Measurements from ENCODE around the gene HAGHL. TPM values are rescaled to one million over a fixed set of nuclear protein-coding genes. Genes with fewer than 3 reads are reported as not detected.

The HAGHL gene
- total RNA-seq, 1 experiment from 2014 or later = 2.5 TPM

DNA sequence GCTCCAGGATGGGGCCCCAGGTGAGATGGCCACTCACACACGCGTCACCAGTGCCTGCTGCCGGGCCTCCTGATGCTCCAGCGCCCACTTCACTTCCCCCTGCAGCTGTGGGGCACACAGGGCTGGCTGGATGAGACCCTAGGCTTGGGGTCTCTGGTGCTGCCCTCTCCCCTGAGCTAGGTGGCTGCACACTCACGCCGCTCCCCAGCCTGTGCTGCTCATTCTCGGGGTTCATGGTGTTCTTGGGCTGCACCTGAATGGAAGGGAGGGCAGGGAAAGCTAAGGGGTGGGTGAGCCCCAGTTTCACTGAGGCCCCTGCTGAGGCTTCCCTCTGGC lies 1.9 kb upstream of the HAGHL start:
- ChIA-PET CTCF (interaction anchor here (0.6 kb wide), 1 partner anchor 29 kb away, joined by 3 read pairs; no protein-coding TSS in a partner anchor), POLR2A (ENCODE audit: low non-redundant PET) (no interaction called here)
- Histone ChIP-seq H3K4me3 (ENCODE audit: low read depth, low read length, poor library complexity, severe bottlenecking) (no peak overlapping the region), H3K4me1 (ENCODE audit: insufficient read depth, low read length, poor library complexity, severe bottlenecking) (peaks cover 15% of the 10 kb centered on the region), H3K9me3 (ENCODE audit: low read depth, low read length, poor library complexity, severe bottlenecking) (no peaks in the 10 kb centered on the region), H3K27ac (ENCODE audit: low read depth, low read length, poor library complexity, severe bottlenecking) (no peak overlapping the region), H3K27me3 (replicated peaks; ENCODE audit: insufficient read depth, low read depth, low read length, poor library complexity) (no peaks in the 10 kb centered on the region), H3K36me3 (ENCODE audit: insufficient read depth, low read length, poor library complexity, severe bottlenecking) (no peaks in the 10 kb centered on the region)
- TF ChIP-seq, protein P1, sequence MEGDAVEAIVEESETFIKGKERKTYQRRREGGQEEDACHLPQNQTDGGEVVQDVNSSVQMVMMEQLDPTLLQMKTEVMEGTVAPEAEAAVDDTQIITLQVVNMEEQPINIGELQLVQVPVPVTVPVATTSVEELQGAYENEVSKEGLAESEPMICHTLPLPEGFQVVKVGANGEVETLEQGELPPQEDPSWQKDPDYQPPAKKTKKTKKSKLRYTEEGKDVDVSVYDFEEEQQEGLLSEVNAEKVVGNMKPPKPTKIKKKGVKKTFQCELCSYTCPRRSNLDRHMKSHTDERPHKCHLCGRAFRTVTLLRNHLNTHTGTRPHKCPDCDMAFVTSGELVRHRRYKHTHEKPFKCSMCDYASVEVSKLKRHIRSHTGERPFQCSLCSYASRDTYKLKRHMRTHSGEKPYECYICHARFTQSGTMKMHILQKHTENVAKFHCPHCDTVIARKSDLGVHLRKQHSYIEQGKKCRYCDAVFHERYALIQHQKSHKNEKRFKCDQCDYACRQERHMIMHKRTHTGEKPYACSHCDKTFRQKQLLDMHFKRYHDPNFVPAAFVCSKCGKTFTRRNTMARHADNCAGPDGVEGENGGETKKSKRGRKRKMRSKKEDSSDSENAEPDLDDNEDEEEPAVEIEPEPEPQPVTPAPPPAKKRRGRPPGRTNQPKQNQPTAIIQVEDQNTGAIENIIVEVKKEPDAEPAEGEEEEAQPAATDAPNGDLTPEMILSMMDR (conservative IDR thresholded peaks at IDR 0.05; ENCODE audit: low read depth, low read length) = no peak
- no peak for TF ChIP-seq EZH2 (IDR thresholded peaks at IDR 0.05; ENCODE audit: borderline replicate concordance, low read depth, low read length, poor library complexity, severe bottlenecking)
- BruUV-seq (replicated peaks) = no TSS peak
- DNase-seq (ENCODE audit: low spot score) = no peak
- intact Hi-C loops (cut with micrococcal nuclease; ENCODE audit: unreplicated experiment) = no loop called here

DNA sequence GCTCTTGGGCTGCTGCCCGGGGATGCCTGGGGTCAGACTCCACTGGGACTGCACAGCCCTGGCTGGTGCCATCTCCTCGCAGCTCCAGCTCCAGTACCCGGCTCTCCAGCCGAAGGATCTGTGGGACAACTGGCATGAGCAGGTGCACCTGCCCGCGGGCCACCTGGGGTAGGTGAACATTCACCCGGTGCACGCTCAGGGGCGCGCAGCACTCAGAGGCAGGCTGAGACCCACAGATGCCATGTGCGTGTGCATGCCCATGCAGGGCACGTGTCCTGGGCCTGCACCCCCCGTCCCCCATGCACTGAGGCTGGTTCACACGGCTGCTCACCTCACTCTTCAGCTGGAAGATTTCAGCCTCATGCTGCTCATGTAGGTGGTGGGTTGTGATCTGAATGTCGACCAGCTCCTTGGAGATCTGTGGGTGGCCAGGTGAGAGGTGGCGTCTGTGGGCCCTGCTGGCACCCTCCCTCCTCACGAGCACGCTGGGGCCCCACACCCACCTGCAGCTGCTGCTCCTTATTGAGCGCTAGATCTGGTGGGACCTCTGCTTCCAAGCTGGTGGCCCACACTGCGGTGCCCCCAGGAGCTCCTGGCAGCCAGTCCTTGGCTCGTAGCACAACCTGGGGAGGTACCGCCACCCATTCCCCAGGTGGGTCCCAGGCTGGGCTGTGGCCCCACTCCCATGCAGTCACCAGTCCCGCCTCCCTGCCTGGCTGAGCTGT lies 1.3 kb upstream of the HAGHL start:
- intact Hi-C loops (cut with micrococcal nuclease; ENCODE audit: unreplicated experiment) = no loop called here
- Histone ChIP-seq H3K4me1 (ENCODE audit: insufficient read depth, low read length, poor library complexity, severe bottlenecking) (peaks cover 10% of the 10 kb centered on the region), H3K9me3 (ENCODE audit: low read depth, low read length, poor library complexity, severe bottlenecking) (no peaks in the 10 kb centered on the region), H3K36me3 (ENCODE audit: insufficient read depth, low read length, poor library complexity, severe bottlenecking) (no peaks in the 10 kb centered on the region), H3K27ac (ENCODE audit: low read depth, low read length, poor library complexity, severe bottlenecking) (no peak overlapping the region), H3K27me3 (replicated peaks; ENCODE audit: insufficient read depth, low read depth, low read length, poor library complexity) (no peaks in the 10 kb centered on the region), H3K4me3 (ENCODE audit: low read depth, low read length, poor library complexity, severe bottlenecking) (no peak overlapping the region)
- no TSS peak for BruUV-seq (replicated peaks)
- no peak for DNase-seq (ENCODE audit: low spot score)
- no peak for TF ChIP-seq EZH2 (IDR thresholded peaks at IDR 0.05; ENCODE audit: borderline replicate concordance, low read depth, low read length, poor library complexity, severe bottlenecking)
- CTCF ChIA-PET = interaction anchor here (0.6 kb wide), 1 partner anchor 74 kb away, joined by 3 read pairs; no protein-coding TSS in a partner anchor
- POLR2A ChIA-PET (ENCODE audit: low non-redundant PET) = no interaction called here

DNA sequence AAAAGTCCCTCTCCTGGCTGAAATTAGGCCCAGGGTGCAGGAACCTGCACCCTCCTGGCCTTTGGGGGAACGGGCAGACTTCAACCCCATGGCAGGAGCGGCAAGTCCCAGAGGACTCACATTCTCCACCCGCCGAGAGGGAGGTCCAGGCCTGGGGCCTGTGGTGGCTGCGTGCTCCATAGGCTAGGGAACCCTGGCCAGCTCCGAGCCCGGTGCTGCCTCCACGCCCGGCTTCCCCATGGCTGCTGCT lies 793 bp upstream of the HAGHL start:
- Histone ChIP-seq H3K27ac (ENCODE audit: low read depth, low read length, poor library complexity, severe bottlenecking) (no peak overlapping the region), H3K9me3 (ENCODE audit: low read depth, low read length, poor library complexity, severe bottlenecking) (no peaks in the 10 kb centered on the region), H3K4me3 (ENCODE audit: low read depth, low read length, poor library complexity, severe bottlenecking) (no peak overlapping the region), H3K36me3 (ENCODE audit: insufficient read depth, low read length, poor library complexity, severe bottlenecking) (no peaks in the 10 kb centered on the region), H3K27me3 (replicated peaks; ENCODE audit: insufficient read depth, low read depth, low read length, poor library complexity) (no peaks in the 10 kb centered on the region), H3K4me1 (ENCODE audit: insufficient read depth, low read length, poor library complexity, severe bottlenecking) (peaks cover 10% of the 10 kb centered on the region)
- no peak for TF ChIP-seq EZH2 (IDR thresholded peaks at IDR 0.05; ENCODE audit: borderline replicate concordance, low read depth, low read length, poor library complexity, severe bottlenecking)
- TF ChIP-seq, protein P1 (conservative IDR thresholded peaks at IDR 0.05; ENCODE audit: low read depth, low read length) = no peak
- intact Hi-C loops (cut with micrococcal nuclease; ENCODE audit: unreplicated experiment) = no loop called here
- DNase-seq (ENCODE audit: low spot score) = no peak
- CTCF ChIA-PET = interaction anchor here (0.6 kb wide), 1 partner anchor 73 kb away, joined by 3 read pairs; no protein-coding TSS in a partner anchor
- POLR2A ChIA-PET (ENCODE audit: low non-redundant PET) = no interaction called here
- BruUV-seq (replicated peaks) = no TSS peak

Measured in A673 (cell line).